PC-9 (cell line): ENCODE measurements around the gene SEMA6B. TPM values are rescaled to one million over a fixed set of nuclear protein-coding genes. Genes with fewer than 3 reads are reported as not detected.
A peak's percentile ranks its signal among the peaks of the same experiment; 100 is the strongest.

ENCODE experiments used
- BruUV-seq: library from RNA; stranded (reverse); fragments of 400-500 nt; replicated peaks from 2 replicates; lab custom pipeline; 2021; lab: Mats Ljungman, UMichigan
- CTCF ChIA-PET: fragments of 300-600 bp; sonication (Branson Sonifier 250); formaldehyde crosslinking; loops from one replicate; lab custom pipeline; 2022; ENCODE audit warnings: antibody characterized with exemption; lab: Charles Lee
- POLR2A ChIA-PET: fragments of 300-600 bp; sonication (Branson Sonifier 250); formaldehyde crosslinking; loops from one replicate; lab custom pipeline; 2022; ENCODE audit warnings: antibody characterized with exemption; ENCODE audit not compliant: unreplicated experiment; lab: Charles Lee
- DNase-seq, 2 experiments: peaks; one replicate each; pipeline versions ENCODE4 v3.0.0 to v3.0.0-alpha.2; 2015 to 2022; ENCODE audit warnings: mixed read lengths in 1 of 2
- H2AFZ ChIP-seq: fragments of 200-600 bp; sonication (generic); 2 replicates; pipeline ENCODE4 v1.8.1; 2017; ENCODE audit warnings: antibody characterized with exemption
- H3F3A ChIP-seq: fragments of 200-600 bp; sonication (generic); 2 replicates; pipeline ENCODE4 v1.8.1; 2017; ENCODE audit warnings: antibody characterized with exemption, mild to moderate bottlenecking, low read depth; ENCODE audit not compliant: insufficient read depth
- H3K27ac ChIP-seq: fragments of 200-600 bp; sonication (generic); 2 replicates; pipeline ENCODE4 v1.6.1; 2016; ENCODE audit warnings: mixed run types
- H3K27me3 ChIP-seq: fragments of 200-600 bp; sonication (generic); 2 replicates; pipeline ENCODE4 v1.6.1; 2016; ENCODE audit warnings: low read depth, mixed run types; ENCODE audit not compliant: insufficient read depth
- H3K36me3 ChIP-seq: fragments of 200-600 bp; sonication (generic); 2 replicates; pipeline ENCODE4 v1.6.1; 2016; ENCODE audit warnings: low read depth, mixed run types
- H3K4me1 ChIP-seq: fragments of 200-600 bp; sonication (generic); replicated peaks from 2 replicates; pipeline ENCODE4 v1.6.1; 2016; ENCODE audit warnings: mixed run types; ENCODE audit not compliant: insufficient read depth
- H3K4me2 ChIP-seq: fragments of 200-600 bp; sonication (generic); 2 replicates; pipeline ENCODE4 v1.6.1; 2017; ENCODE audit warnings: mixed run types
- H3K4me3 ChIP-seq: fragments of 200-600 bp; sonication (generic); 2 replicates; pipeline ENCODE4 v1.6.1; 2016; ENCODE audit warnings: mixed run types
- H3K79me2 ChIP-seq: fragments of 200-600 bp; sonication (generic); 2 replicates; pipeline ENCODE4 v1.6.1; 2017; ENCODE audit warnings: low read depth, mixed run types
- H3K9me2 ChIP-seq: fragments of 200-600 bp; sonication (generic); 2 replicates; pipeline ENCODE4 v1.8.1; 2017; ENCODE audit warnings: mild to moderate bottlenecking; ENCODE audit not compliant: insufficient read depth
- H3K9me3 ChIP-seq: fragments of 200-600 bp; sonication (generic); 2 replicates; pipeline ENCODE4 v1.8.1; 2016; ENCODE audit warnings: low read depth; ENCODE audit not compliant: insufficient read depth
- H4K20me1 ChIP-seq: fragments of 200-600 bp; sonication (generic); 2 replicates; pipeline ENCODE4 v1.8.1; 2017; ENCODE audit not compliant: insufficient read depth
- EZH2 ChIP-seq: fragments of 200-600 bp; sonication (generic); IDR thresholded peaks from 2 replicates; pipeline ENCODE4 v1.8.0; 2017; ENCODE audit warnings: antibody characterized with exemption, low read depth
- intact Hi-C: fragments of 100-400 bp; cut with micrococcal nuclease; formaldehyde crosslinking; loops from one replicate; pipeline ENCODE4 v1.10.0; 2022; ENCODE audit not compliant: unreplicated experiment
- total RNA-seq: library from RNA; stranded (reverse); gene quantifications from 2 replicates; pipeline ENCODE4 v1.2.3, GENCODE V29; 2021
- TF ChIP-seq, protein P1 (sequence below): fragments of 200-600 bp; sonication (generic); conservative IDR thresholded peaks from 2 replicates; pipeline ENCODE4 v1.6.1; 2017; ENCODE audit warnings: mixed run types, antibody characterized with exemption, mild to moderate bottlenecking, moderate library complexity

Gene SEMA6B
- total RNA-seq, 1 experiment from 2014 or later = 3.3 TPM

DNA sequence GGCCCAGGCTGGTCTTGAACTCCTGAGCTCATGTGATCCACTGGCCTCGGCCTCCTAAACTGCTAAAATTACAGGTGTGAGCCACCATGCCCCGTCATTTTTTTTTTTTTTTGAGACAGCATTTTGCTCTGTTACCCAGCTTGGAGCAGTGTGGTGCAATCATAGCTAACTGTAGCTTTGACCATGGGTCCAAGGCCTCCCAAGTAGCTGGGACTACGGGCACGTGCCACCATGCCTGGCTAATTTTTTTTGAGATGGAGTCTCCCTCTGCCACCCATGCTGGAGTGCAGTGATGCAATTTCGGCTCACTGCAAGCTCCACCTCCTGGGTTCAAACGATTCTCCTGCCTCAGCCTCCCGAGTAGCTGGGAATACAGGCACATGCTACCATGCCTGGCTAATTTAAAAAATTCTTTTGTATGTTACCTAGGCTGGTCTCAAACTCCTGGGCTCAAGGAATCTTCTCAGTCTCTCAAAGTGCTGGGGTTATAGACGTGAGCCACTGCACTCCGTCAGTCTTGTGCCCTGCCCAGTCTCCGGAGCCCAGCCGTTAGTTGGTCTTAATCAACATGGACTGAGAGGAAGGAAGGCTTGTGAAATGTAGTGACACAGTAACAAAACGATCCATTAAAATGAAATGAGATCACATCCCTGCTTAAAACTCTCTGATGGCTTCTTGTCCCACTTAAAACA, 18.2 kb downstream of the SEMA6B start:
- no peak for DNase-seq
- BruUV-seq = no TSS peak
- Histone ChIP-seq H3K4me1 (peaks cover 9% of the 10 kb centered on the region), H3K4me3 (no peak overlapping the region), H3K36me3 (no peaks in the 10 kb centered on the region), H3F3A (peaks cover 8% of the 10 kb centered on the region; the same call in 1 of the 2 replicates), H4K20me1 (no peaks in the 10 kb centered on the region), H3K4me2 (no peak overlapping the region), H2AFZ (no peak overlapping the region), H3K79me2 (no peaks in the 10 kb centered on the region), H3K9me3 (no peaks in the 10 kb centered on the region), H3K27me3 (no peaks in the 10 kb centered on the region), H3K9me2 (no peaks in the 10 kb centered on the region), H3K27ac (no peak overlapping the region)
- intact Hi-C loops = no loop called here
- TF ChIP-seq, protein P1, sequence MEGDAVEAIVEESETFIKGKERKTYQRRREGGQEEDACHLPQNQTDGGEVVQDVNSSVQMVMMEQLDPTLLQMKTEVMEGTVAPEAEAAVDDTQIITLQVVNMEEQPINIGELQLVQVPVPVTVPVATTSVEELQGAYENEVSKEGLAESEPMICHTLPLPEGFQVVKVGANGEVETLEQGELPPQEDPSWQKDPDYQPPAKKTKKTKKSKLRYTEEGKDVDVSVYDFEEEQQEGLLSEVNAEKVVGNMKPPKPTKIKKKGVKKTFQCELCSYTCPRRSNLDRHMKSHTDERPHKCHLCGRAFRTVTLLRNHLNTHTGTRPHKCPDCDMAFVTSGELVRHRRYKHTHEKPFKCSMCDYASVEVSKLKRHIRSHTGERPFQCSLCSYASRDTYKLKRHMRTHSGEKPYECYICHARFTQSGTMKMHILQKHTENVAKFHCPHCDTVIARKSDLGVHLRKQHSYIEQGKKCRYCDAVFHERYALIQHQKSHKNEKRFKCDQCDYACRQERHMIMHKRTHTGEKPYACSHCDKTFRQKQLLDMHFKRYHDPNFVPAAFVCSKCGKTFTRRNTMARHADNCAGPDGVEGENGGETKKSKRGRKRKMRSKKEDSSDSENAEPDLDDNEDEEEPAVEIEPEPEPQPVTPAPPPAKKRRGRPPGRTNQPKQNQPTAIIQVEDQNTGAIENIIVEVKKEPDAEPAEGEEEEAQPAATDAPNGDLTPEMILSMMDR = no peak
- no peak for TF ChIP-seq EZH2
- CTCF ChIA-PET = no interaction called here
- POLR2A ChIA-PET = interaction anchor here (0.6 to 0.7 kb wide), 2 partner anchors 69 to 109 kb away, joined by 3 read pairs; no protein-coding TSS in a partner anchor

DNA sequence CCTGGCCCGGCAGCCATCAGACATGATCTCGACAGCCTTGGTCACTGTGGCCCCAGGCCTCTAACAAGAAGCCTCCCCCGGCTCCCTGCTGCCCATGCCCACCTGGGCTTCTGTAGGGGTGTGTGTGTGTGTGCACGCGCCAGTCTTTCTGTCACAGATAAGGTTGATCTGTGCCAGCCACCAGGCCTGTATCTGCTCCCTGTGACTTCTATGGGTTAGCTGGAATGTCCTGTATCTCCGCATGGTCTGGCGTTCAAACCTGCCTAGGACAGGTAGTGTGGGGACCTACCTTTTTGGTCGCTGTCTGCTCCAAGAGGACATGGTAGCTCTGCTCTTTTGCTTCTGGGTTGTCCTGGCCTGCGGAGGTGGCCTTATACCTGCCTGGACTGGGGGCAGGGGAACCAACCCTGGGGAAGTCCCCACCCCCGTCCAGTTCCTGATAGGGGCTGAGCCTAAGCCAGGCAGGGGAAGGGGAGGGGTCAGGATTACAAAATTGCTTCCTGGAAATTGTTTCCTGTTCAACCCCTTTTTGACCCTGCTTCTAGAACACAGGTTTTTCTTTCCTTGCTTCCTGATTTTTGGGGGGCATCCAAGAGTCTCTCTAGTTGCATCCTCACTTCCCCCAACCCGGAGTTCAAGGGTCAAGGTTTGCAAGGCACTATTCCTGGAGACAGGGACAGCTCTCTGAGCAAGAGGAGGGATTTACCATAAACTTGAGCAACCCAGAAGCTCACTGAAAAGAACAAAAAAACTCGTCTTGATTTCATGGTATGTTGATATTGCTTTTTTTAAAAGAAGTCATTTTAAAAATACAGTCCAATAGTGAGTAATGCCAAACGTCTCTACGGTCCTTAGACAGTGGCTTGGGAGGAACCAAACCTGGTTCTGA, 19.5 kb downstream of the SEMA6B start, which contains the start of gene LRG1:
LRG1 (minus strand) TSS at position 344 of the 889 bp plus-strand sequence; CDS start at position 321, 23 bp downstream.
- H4K20me1 ChIP-seq = no peaks in the 10 kb centered on the region
- peak within 1 kb of the TSS; percentile 69 for H2AFZ ChIP-seq
- H3K27ac ChIP-seq = peak within 1 kb of the TSS; percentile 55
- H3K36me3 ChIP-seq = no peaks in the 10 kb centered on the region
- H3K4me3 ChIP-seq = peak within 1 kb of the TSS; percentile 57
- H3K4me2 ChIP-seq = peak within 1 kb of the TSS; percentile 78
- no peaks in the 10 kb centered on the region for H3K27me3 ChIP-seq
- H3K4me1 ChIP-seq = peaks cover 16% of the 10 kb centered on the region
- CTCF ChIA-PET = interaction anchor here (0.6 to 0.7 kb wide), 2 partner anchors 12 to 265 kb away, joined by 3 to 4 read pairs; no protein-coding TSS in a partner anchor
- H3K9me2 ChIP-seq = no peaks in the 10 kb centered on the region
- intact Hi-C loops = no loop called here
- TSS peak; percentile 85 for BruUV-seq
- DNase-seq = peak; percentile 70 to 83
- POLR2A ChIA-PET = interaction anchor here (0.7 kb wide), 1 partner anchor 57 kb away, joined by 5 read pairs; no protein-coding TSS in a partner anchor
- TF ChIP-seq, protein P1 = no peak
- TF ChIP-seq EZH2 = no peak
- no peaks in the 10 kb centered on the region for H3K9me3 ChIP-seq
- peaks cover 8% of the 10 kb centered on the region; the same call in 1 of the 2 replicates for H3F3A ChIP-seq
- no peaks in the 10 kb centered on the region for H3K79me2 ChIP-seq

DNA sequence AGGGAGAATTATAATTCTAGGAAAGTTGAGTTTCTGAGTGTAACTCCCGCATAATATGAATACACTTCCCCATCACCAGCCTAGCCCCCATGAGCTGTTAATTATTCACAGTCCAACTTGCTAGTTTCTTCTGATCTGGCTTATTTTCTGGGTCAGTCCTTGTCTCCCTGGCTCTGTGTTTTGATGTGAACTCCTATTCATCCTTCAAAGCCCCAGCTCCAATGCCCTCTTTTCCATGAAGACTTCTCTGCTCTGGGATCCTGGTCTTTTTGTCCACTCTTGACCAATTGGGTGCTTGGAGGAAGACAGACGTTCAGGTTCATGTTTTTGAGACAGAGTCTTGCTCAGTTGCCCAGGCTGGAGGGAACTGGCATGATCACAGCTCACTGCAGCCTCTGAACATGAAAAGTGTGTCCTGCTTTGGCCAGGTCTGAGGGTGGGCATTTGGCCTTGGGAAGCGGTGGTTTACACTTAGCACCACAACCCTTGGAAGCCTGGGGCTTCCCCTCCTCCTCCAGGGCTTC, 20.3 kb downstream of the SEMA6B start:
- ChIA-PET CTCF (interaction anchor here (0.6 kb wide), 1 partner anchor 266 kb away, joined by 4 read pairs; no protein-coding TSS in a partner anchor), POLR2A (interaction anchor here (0.6 kb wide), 1 partner anchor 11 kb away, joined by 3 read pairs; no protein-coding TSS in a partner anchor)
- peak overlapping the region; percentile 78 for H3K4me2 ChIP-seq
- H2AFZ ChIP-seq = peak overlapping the region; percentile 69; the same call in 1 of the 2 replicates
- H3K36me3 ChIP-seq = no peaks in the 10 kb centered on the region
- no peaks in the 10 kb centered on the region for H4K20me1 ChIP-seq
- no peak for DNase-seq
- no peaks in the 10 kb centered on the region for H3K9me2 ChIP-seq
- H3K9me3 ChIP-seq = no peaks in the 10 kb centered on the region
- H3F3A ChIP-seq = peaks cover 8% of the 10 kb centered on the region; the same call in 1 of the 2 replicates
- no peaks in the 10 kb centered on the region for H3K79me2 ChIP-seq
- peak overlapping the region; percentile 57 for H3K4me3 ChIP-seq
- BruUV-seq = TSS peak; percentile 70
- intact Hi-C loops = no loop called here
- H3K27me3 ChIP-seq = no peaks in the 10 kb centered on the region
- peak overlapping the region; percentile 55; the same call in 1 of the 2 replicates for H3K27ac ChIP-seq
- peaks cover 16% of the 10 kb centered on the region for H3K4me1 ChIP-seq
- TF ChIP-seq, protein P1 = no peak
- no peak for TF ChIP-seq EZH2
